22Rv1 (cell line): ENCODE data around the gene MZF1.

ENCODE experiments used
- CTCF ChIP-seq: fragments of 450-650 bp; IDR thresholded peaks from 2 replicates; pipeline ENCODE4 v1.5.1; 2017; ENCODE audit warnings: mild to moderate bottlenecking
- ZFX ChIP-seq: fragments of 450-650 bp; IDR thresholded peaks from 2 replicates; pipeline ENCODE4 v1.6.1; 2017; ENCODE audit warnings: antibody characterized with exemption, borderline replicate concordance

- TF ChIP-seq CTCF, result no peak
- TF ChIP-seq ZFX, result no peak
Measured at GRCh38 chr19:58563034-58563573, 10.0 kb downstream of the MZF1 start.
